ENCODE results near the gene TASP1.
"Not testable (repeated sequence)": the region's sequence is repeated elsewhere in the genome, so short reads cannot be mapped to it uniquely, and the experiment has no call there.

Gene TASP1

GRCh38 chr20:13510837-13511488, 127.8 kb downstream of the TASP1 start:
- Mint-ChIP-seq H3K27ac (no peak overlapping the region), H3K27me3 (no peaks in the 10 kb centered on the region), H3K9me3 (peaks cover 21% of the 10 kb centered on the region), H3K4me1 (no peaks in the 10 kb centered on the region), H3K4me3 (no peak overlapping the region), H3K36me3 (peaks cover 84% of the 10 kb centered on the region)
- ATAC-seq = no peak

GRCh38 chr20:13507646-13508045, 131.1 kb downstream of the TASP1 start:
- Mint-ChIP-seq H3K27ac (no peak overlapping the region), H3K4me3 (no peak overlapping the region), H3K36me3 (peaks cover 89% of the 10 kb centered on the region), H3K27me3 (no peaks in the 10 kb centered on the region), H3K4me1 (no peaks in the 10 kb centered on the region), H3K9me3 (peaks cover 25% of the 10 kb centered on the region)
- ATAC-seq = no peak

DNA sequence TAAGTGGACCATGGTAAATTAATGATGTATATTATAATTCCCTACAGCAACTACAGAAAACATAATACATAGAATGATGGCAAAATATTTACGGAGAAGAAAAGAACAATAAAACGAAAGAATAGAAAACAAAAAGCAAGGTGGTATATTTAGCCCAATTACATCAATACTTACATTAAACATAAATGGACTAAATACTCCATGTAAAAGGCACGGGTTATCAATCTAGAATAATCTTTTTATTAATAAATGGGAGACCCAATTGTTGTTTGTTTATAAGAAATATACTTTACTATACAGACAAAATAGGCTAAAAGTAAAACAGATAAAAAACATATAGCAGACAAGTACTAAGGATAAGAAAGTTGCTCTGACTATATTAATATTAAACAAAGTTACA, 137.2 kb downstream of the TASP1 start:
- no peak for ATAC-seq
- H3K4me1 Mint-ChIP-seq = no peaks in the 10 kb centered on the region
- H3K4me3 Mint-ChIP-seq = no peak overlapping the region
- H3K27me3 Mint-ChIP-seq = no peaks in the 10 kb centered on the region
- peaks cover 33% of the 10 kb centered on the region for H3K9me3 Mint-ChIP-seq
- no peak overlapping the region for H3K27ac Mint-ChIP-seq
- peaks cover 94% of the 10 kb centered on the region for H3K36me3 Mint-ChIP-seq

- H3K9me3 Mint-ChIP-seq = peaks cover 7% of the 10 kb centered on the region
- no peaks in the 10 kb centered on the region for H3K4me1 Mint-ChIP-seq
- H3K36me3 Mint-ChIP-seq = peaks cover 24% of the 10 kb centered on the region
- H3K27ac Mint-ChIP-seq = no peak overlapping the region
- ATAC-seq = no peak
- H3K27me3 Mint-ChIP-seq = no peaks in the 10 kb centered on the region
- no peak overlapping the region for H3K4me3 Mint-ChIP-seq
Observed at GRCh38 chr20:13494019-13494418, 144.7 kb downstream of the TASP1 start.

DNA sequence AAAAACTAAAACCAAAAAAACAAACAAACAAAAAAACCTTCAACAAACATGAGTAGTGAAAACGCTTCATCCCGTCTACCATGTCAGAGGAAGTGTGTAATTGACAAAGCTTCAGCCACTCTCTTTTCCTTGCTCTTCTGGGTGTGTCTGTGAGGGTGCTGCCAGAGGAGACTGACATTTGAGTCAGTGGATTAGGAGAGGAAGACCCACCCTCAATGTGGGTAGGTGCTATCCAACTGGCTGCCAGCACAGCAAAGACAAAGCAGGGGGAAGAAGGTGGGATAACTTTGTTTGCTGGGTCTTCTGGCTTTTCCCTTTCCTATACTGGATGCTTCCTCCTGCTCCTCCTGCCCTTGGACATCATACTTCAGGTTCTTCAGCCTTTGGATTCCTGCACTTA, 145.6 kb downstream of the TASP1 start:
- peaks cover 6% of the 10 kb centered on the region for H3K9me3 Mint-ChIP-seq
- no peak overlapping the region for H3K4me3 Mint-ChIP-seq
- H3K27me3 Mint-ChIP-seq = no peaks in the 10 kb centered on the region
- peaks cover 16% of the 10 kb centered on the region for H3K36me3 Mint-ChIP-seq
- no peak for ATAC-seq
- no peaks in the 10 kb centered on the region for H3K4me1 Mint-ChIP-seq
- H3K27ac Mint-ChIP-seq = no peak overlapping the region

DNA sequence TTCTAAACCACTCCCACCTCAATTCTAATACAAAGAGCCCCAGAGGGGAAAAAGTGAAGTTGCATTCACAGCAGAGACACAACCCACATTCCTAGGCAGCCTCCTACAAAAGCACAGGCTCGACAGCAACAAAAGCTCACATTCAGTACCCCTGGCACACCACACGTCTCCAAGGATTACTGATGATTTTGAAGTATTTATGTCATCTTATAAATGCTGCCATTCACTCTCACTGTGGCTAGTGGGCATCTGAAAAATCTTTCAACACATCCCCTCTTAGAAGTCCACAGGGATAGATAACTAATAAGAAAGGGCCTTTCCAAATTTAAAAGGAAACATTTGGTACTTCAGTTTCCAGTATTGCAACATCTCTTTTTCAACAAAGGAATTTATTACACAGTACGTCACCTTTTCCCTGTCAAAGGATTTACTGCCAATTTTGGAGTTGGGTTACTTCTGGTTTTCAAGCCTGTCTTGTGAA, 146.7 kb downstream of the TASP1 start:
- peaks cover 5% of the 10 kb centered on the region for H3K36me3 Mint-ChIP-seq
- H3K4me1 Mint-ChIP-seq = no peaks in the 10 kb centered on the region
- H3K9me3 Mint-ChIP-seq = peaks cover 2% of the 10 kb centered on the region
- no peaks in the 10 kb centered on the region for H3K27me3 Mint-ChIP-seq
- no peak overlapping the region for H3K4me3 Mint-ChIP-seq
- no peak overlapping the region for H3K27ac Mint-ChIP-seq
- ATAC-seq = no peak

GRCh38 chr20:13487202-13487601, 151.5 kb downstream of the TASP1 start:
- Mint-ChIP-seq H3K4me1 (no peaks in the 10 kb centered on the region), H3K4me3 (no peak overlapping the region), H3K36me3 (peaks cover 27% of the 10 kb centered on the region), H3K27me3 (no peaks in the 10 kb centered on the region), H3K27ac (no peak overlapping the region), H3K9me3 (peaks cover 4% of the 10 kb centered on the region)
- no peak for ATAC-seq

- no peaks in the 10 kb centered on the region for H3K27me3 Mint-ChIP-seq
- peaks cover 9% of the 10 kb centered on the region for H3K9me3 Mint-ChIP-seq
- no peak for ATAC-seq
- H3K27ac Mint-ChIP-seq = no peak overlapping the region
- H3K4me3 Mint-ChIP-seq = no peak overlapping the region
- H3K36me3 Mint-ChIP-seq = peaks cover 32% of the 10 kb centered on the region
- no peaks in the 10 kb centered on the region for H3K4me1 Mint-ChIP-seq
Observed at GRCh38 chr20:13486694-13487093, 152.0 kb downstream of the TASP1 start.

GRCh38 chr20:13485576-13485975, 153.2 kb downstream of the TASP1 start:
- H3K36me3 Mint-ChIP-seq = peaks cover 42% of the 10 kb centered on the region
- H3K4me3 Mint-ChIP-seq = no peak overlapping the region
- H3K27ac Mint-ChIP-seq = no peak overlapping the region
- ATAC-seq = no peak
- H3K9me3 Mint-ChIP-seq = peaks cover 10% of the 10 kb centered on the region
- no peaks in the 10 kb centered on the region for H3K4me1 Mint-ChIP-seq
- H3K27me3 Mint-ChIP-seq = no peaks in the 10 kb centered on the region

DNA sequence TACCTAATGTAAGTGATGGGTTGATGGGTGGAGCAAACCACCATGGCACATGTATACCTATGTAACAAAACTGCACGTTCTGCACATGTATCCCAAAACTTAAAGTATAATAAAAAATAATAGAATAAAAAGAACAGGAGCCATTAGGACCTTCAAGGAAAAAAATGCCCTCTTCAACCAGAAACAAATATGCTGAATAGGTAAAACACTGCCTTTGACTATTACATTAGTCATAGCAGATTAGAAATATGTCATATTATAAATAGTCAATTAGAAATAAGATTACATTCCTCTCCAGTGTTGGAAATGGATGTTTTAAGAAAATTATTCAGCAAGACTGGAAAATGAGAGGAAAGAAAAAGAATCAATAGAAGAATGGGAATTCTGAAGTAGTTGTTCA, 153.7 kb downstream of the TASP1 start:
- H3K27me3 Mint-ChIP-seq, H3K4me3 Mint-ChIP-seq, ATAC-seq, H3K27ac Mint-ChIP-seq, H3K4me1 Mint-ChIP-seq, H3K9me3 Mint-ChIP-seq: not testable (repeated sequence)
- H3K36me3 Mint-ChIP-seq = peaks cover 44% of the 10 kb centered on the region

GRCh38 chr20:13483472-13483871, 155.3 kb downstream of the TASP1 start:
- H3K4me1 Mint-ChIP-seq, H3K27ac Mint-ChIP-seq, H3K9me3 Mint-ChIP-seq, H3K27me3 Mint-ChIP-seq, ATAC-seq, H3K4me3 Mint-ChIP-seq: not testable (repeated sequence)
- peaks cover 53% of the 10 kb centered on the region for H3K36me3 Mint-ChIP-seq

DNA sequence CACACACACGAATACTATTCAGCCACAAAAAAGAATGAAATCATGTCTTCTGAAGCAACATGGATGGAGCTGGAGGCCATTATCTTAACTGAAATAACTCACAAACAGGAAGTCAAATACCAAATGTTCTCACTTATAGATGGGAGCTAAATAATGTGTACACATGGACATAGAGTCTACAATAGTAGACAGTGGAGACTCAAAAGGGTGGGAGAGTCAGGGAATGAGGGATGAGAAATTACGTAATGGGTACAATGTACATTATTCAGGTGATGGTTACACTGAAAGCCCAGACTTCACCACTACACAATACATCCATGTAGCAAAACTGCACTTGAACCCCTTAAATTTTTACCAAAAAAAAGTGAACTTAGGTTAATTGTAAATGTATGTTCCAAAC, 160.4 kb downstream of the TASP1 start:
- Mint-ChIP-seq H3K4me3 (no peak overlapping the region), H3K9me3 (peaks cover 10% of the 10 kb centered on the region), H3K27me3 (no peaks in the 10 kb centered on the region)

DNA sequence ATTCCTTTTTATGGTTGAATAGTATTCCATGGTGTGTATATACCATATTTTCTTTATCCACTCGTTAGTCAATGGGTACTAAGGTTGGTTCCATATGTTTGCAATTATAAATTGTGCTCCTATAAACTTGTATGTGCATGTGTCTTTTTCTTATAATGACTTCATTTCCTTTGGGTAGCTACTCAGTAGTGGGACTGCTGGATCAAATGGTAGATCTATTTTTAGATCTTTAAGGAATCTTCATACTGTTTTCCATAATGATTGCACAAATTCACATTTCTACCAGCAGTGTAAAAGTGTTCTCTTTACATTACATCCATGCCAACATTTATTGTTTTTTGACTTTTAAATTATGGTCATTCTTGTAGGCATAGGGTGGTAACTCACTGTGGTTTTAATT, 164.3 kb downstream of the TASP1 start:
- Mint-ChIP-seq H3K27ac (no peak overlapping the region), H3K4me1 (no peaks in the 10 kb centered on the region), H3K4me3 (no peak overlapping the region), H3K9me3 (peaks cover 7% of the 10 kb centered on the region), H3K27me3 (no peaks in the 10 kb centered on the region), H3K36me3 (peaks cover 49% of the 10 kb centered on the region)
- ATAC-seq = no peak

More for the DNA sequence above, 160.4 kb downstream of the TASP1 start:
- Mint-ChIP-seq H3K27ac (no peak overlapping the region), H3K4me1 (no peaks in the 10 kb centered on the region), H3K36me3 (peaks cover 54% of the 10 kb centered on the region)
- no peak for ATAC-seq

GRCh38 chr20:13469262-13469661, 169.5 kb downstream of the TASP1 start:
- H3K4me1 Mint-ChIP-seq = no peaks in the 10 kb centered on the region
- no peak overlapping the region for H3K4me3 Mint-ChIP-seq
- peaks cover 43% of the 10 kb centered on the region for H3K36me3 Mint-ChIP-seq
- no peaks in the 10 kb centered on the region for H3K27me3 Mint-ChIP-seq
- ATAC-seq = no peak
- no peak overlapping the region for H3K27ac Mint-ChIP-seq
- peaks cover 7% of the 10 kb centered on the region for H3K9me3 Mint-ChIP-seq

DNA sequence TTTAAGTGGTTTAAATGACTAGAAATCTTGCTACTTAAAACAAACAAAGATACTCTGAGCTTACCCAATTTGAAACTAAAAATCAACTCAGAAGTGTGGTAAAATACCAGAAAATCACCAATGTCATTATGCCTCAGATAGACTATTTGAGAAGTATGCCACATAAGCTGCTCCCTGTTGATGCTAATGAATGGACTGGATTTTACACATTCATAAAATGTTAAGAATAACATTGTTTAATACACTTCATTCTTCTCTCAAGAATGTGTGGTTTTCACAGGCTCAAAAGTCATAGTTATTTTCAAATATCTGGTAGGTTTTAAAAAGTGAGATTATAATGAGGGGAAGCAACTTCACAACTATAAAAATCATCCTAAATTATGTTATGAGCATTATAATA, 170.6 kb downstream of the TASP1 start:
- ATAC-seq = no peak
- Mint-ChIP-seq H3K27ac (no peak overlapping the region), H3K36me3 (peaks cover 38% of the 10 kb centered on the region), H3K9me3 (peaks cover 4% of the 10 kb centered on the region), H3K27me3 (no peaks in the 10 kb centered on the region), H3K4me1 (no peaks in the 10 kb centered on the region), H3K4me3 (no peak overlapping the region)

GRCh38 chr20:13464702-13465101, 174.0 kb downstream of the TASP1 start:
- Mint-ChIP-seq H3K27me3 (no peaks in the 10 kb centered on the region), H3K27ac (no peak overlapping the region), H3K4me3 (no peak overlapping the region), H3K4me1 (no peaks in the 10 kb centered on the region), H3K9me3 (no peaks in the 10 kb centered on the region), H3K36me3 (peaks cover 10% of the 10 kb centered on the region)
- no peak for ATAC-seq

Data from stimulated activated memory B cell treated with anti-CD40 and anti-IgM and Interleukin-4, amounts not matched to agents 10 μg/mL and 1 μg/mL and 100 μg/mL, for 72 hours (primary cell).